GM18858 (cell line): ENCODE measurements around the gene UBQLN4.
"Not testable (repeated sequence)": the region's sequence is repeated elsewhere in the genome, so short reads cannot be mapped to it uniquely, and the experiment has no call there.

Experiments
- ATAC-seq: cut with Tn5 transposase; IDR thresholded peaks from one replicate; pipeline ENCODE4 v1.9.1; 2021; ENCODE audit not compliant: unreplicated experiment

The UBQLN4 gene

DNA sequence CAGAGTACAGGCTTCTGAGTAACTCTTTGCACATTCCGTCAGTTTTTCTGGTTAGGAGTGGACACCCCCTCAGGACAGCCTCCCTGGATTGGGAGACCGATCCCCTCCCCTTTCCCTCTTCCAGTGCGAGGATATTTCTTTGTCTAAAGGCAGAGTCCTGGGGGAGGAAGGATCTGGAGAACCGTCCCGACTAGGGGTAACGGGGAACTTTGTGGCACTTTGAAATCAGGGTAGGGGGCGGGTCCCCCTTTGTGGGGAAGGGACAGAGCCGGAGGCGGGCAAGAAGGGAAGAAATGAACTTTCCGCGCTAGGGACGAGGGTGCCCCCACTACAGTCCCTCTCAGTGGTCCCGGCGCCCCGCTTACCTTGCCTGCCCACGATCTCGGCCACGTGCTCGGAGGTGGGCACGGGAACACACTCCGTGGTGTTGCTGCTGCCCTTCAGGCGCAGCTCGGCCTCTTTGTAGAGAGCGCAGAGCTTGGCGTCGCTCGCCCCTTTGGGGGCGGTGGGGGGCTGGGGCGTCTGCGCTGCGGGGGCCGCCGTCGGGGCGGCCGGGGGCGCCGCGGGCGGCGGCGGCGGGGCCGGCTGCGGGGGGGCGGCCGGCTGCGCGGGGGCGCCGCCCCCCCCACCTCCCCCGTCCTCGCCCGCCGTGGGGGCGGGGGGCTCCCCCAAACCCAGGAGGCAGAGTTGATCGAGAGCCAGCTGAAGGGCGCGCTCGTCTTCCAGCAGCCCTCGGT lies 27.8 kb upstream of the UBQLN4 start:
- ATAC-seq = no peak

DNA sequence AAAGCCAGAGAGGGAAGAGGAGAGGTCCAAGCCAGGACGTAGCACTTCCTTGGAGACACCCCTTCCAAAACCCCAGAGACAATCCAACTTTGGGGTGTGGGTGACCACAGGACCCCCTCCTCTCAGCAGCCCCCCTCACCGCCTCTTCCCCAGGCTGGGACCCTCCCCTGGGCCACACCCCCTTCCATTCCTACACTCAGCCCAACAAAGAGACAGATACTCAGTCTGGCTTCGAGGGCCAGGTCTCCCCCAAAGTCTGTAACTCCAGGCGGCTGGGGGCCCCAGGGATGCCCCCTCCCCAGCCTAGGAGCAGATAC lies 27.2 kb upstream of the UBQLN4 start:
- no peak for ATAC-seq

DNA sequence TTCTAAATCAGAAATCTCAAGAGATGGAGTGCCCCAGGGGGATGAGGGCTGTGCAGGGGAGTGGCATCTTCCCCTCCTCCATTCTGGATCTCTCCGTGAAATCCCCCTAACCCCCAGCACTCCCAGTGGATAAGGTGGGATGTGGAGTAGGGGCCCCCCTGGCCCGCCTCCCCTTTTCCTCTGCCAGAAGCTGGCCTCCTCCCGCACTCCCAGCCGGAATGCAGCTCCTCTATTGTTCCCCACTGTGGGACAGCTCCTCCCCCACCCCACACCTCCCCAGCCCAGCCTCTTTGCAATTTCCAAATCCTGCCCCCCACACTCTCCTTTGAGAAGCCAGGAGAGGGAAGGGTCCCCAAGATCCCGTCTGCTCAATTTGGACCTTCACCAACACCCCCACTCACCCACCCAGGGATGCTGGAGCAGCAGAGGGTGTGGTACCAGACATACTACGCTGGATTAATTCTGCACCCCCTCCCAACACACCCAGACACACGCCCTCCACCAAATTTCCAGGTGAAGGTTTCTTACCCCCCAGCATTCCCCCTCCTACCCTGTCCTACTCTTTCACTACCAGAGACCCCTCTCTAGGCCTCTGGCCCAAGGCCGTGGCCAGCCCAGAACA lies 26.8 kb upstream of the UBQLN4 start:
- ATAC-seq = no peak

DNA sequence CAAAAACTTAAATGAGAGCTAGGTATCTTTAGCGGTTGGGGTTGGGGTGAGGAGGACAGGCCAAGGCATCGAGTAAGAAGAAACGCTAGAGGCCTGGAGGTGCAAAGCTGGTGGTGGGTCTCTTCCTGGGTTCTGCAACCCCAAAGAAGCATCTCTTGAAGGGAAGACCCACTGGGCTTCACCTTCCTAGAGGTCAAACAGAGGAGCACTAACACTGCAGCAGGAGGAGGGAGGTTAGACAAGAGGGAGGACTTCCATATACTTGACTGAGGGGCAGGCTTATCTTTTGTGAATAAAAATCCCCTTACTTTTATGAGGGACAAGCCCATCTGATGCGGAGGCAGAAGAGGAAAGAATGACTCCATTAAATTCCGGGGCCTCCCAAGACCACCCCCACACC lies 26.2 kb upstream of the UBQLN4 start:
- ATAC-seq = no peak

DNA sequence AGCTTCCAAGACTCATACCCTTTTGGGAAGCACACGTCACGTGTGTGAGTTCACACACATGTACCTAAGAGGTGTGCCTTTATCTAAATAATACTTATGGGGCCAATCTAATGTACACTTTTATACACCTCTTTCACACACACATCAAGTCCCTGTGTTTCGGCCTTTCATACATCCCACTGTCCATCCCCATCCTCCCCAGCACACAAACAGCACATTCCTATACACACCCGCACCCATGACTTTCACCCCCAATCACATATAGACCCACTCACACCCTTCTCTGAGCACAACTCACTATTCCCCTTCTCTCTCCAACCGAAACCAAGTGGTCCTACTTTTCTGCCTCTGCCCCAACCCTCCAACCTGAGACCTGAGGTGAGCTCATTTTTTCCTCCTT lies 25.1 kb upstream of the UBQLN4 start:
- no peak for ATAC-seq

DNA sequence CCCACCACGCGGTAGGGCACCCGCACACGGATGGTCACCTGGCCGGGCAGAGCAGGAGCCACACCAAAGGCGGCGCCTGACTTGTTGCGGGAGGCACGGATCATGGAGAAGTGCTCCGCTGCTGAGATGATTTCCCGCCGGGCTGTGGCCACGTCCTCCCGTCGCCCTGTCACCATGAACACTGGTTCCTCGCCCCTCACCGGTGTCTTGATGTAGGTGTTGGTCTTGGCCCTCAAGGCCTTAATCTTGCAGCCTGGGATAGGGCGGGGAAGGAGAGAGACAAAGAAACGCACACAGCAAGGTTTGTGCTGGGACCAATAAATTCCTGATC lies 23.8 kb upstream of the UBQLN4 start:
- no peak for ATAC-seq

DNA sequence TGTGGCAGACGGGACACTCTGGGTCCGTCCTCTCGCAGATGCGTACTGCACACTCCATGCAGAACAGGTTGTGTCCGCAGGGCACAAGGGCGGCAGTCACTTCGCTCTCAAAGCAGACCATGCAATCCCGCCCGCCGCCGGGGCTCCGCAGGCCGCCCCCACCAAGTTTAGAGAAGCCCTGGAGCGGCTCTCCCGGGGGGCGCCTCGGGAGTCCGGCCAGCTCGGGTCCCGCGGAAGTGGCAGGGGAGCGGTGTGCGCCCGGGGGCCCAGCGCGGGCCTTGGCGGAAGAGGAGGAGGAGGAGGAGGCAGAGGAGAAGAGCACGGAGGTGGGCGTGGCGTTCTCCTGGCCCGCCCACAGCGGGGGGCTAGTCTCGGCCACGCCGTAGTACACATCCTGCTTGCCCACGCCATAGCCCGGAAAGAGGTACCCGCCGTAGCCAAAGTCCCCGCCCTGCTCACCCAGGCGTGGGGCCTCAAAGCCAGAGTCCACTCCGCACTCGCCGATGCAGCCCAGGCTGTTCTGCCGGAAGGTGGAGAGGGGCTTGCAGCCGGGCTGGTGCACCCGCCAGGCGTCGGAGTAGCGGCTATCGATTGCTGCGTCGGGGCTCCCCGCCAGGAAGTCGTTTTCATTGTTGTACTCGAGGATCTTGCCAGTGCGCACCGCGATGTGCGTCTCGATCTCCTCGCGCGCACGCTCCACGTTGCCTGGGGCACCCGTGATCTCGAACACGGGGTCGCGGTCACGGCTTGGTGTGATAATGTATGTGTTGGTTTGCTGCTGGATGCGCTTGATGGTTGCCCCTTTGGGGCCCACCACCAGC lies 23.2 kb upstream of the UBQLN4 start:
- no peak for ATAC-seq

DNA sequence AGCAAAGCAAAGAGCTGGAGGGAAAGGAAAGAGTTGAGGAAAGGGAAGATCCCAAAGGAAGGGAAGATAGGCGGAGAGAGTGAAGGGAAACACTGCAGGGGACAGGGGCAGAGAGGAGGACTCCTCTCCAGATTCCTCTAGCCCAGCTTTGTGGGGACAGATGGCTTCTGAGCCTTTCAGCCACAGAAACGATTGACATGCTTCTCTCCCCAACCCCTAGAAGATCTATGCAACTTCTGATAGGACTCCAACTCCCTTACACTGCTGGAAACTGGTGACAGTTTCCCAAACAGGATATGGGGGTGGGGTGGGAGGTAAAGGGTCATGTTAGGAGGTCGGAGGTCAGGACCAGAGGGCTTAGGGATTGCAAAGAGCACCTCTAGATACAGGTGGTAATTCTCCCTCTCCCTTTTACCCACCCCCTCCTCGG lies 22.2 kb upstream of the UBQLN4 start:
- ATAC-seq = no peak

DNA sequence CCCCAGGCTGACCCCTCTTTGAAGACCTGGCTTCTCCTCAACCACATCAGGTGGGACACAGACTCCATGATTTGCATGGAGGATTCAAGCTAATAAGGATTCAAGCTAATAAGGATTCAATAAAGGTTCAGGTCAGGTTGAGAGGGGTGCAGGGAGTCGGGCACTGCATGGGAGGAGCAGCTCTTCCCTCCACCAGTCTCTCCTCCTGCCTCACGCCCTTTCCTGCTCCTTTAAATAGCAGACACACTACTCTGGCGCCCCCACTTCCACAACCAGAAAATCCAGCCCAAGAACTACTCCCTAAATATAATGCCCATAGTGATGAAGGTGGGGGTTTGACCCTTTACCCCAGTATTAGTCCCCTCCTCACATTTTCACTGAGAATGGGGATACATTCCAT lies 21.6 kb upstream of the UBQLN4 start:
- no peak for ATAC-seq

DNA sequence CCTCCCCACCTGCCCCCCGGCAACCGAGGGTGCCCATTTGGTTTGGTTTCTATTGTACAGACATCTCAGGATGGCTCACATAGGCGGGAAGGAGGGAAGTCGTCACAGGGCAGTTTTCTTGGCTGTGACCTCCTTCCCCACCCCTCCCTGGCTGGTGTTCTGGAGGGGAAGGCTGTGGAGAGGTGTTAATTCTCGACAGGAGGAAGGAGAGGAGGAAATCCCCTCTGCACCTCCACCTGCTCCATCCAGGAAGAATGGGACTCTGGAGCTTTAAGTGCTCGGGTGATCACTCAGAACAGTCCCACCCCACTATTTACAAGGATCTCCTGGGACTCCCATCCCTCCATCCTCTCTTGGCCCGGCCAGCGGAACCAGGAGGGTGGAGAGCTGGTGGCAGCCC lies 21.1 kb upstream of the UBQLN4 start:
- no peak for ATAC-seq

DNA sequence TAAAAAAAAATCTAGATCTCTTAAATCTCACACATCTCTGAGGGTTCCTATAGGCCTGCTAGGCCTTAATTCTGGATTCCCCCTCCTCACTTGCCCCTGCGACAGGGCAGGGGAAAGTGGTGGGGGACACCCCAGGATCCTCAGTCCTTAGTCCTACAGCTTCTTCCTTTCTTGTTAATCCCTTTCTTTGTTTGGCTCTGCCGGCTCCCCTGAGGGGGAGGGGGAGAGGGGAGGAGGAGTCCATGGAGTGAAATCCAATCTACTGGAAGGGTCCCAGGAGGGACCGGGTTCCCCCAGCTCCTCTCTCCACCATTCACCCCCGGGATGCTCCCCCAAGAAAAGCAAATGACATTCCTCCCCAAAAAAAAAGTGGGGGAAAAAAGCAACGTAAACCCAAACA lies 20.1 kb upstream of the UBQLN4 start:
- no peak for ATAC-seq

DNA sequence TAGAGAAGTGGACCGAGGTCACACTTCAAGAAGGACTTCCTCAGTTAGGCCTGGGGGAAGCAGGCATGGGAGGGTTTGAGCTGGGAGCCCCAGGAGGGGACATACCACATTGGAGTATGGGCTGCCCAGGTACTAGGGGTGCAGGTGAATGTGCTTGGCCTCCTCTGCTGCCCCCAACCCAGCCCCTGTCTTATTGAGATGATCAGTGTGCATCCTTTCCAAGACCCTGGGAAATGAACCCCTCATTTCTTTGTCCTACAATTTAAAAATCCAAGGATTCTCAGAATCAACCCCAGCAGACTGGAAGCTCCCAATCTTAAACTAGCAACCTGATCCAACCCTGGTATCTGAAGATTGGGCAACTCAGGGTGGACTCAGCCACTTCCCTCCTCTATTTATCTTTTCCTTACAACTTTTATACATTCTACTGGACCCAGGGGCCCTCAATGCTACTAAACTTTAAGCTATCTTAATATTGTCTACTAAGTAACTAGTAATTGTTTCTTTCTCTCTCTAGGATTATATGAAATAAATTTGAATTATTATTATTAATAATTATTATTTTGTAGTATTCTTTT lies 19.6 kb upstream of the UBQLN4 start:
- no peak for ATAC-seq

DNA sequence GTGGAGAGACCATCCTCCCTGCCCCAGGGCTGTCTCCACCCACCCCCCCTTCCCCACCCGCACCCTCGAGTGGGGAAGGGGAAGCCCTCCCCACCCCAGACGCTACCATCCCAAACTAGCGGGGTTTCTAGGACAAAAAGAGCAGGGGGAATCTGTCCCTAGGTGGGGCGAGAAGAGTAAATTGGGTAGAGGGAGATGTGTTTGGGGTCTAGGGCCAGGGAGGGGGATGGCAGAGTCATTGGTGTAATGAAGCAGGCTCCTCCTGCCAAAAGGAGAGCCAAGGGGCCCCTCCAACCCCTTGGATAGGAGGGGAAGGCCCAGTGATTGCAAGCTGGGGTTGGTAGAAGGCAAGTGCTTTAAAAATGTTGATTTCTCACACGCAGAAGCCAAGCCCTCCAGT lies 18.7 kb upstream of the UBQLN4 start:
- ATAC-seq = no peak

DNA sequence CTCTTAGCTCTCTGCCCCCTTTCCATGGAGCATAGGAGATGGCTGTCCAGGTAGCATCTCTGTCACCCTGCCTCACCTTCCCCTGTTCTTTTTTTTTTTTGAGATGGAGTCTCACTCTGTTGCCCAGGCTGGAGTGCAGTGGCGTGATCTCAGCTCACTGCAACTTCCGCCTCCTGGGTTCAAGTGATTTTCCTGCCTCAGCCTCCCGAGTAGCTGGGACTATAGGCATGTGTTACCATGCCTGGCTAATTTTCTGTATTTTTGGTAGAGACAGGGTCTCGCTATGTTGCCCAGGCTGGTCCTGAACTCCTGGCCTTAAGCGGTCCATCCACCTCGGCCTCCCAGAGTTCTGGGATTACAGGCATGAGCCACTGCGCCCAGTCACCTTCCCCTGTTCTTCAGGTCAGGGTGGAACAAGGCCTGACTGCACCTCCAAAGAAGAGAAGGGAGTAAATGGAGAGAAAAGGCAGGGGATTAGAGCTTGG lies 17.8 kb upstream of the UBQLN4 start:
- ATAC-seq = not testable (repeated sequence)

DNA sequence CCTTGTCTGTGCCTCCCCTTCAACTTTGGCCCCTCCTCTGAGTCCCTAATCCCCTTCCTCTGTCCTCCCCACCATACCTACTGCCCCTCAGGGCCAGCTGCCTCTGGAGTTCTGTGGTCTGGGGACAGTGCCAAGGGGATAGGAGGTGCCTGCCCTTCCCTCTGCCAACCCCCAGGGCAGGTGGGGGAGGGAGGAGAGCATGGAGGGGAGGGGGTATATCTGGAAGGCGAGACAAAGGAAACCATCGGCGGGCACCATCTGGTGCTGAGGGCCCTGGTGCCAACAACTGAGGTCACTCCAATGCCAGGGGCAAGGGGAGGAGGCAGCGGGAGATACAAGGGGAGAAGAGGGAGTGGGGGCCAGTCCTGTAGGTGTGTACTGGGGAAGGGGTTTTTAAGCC lies 16.9 kb upstream of the UBQLN4 start:
- no peak for ATAC-seq

DNA sequence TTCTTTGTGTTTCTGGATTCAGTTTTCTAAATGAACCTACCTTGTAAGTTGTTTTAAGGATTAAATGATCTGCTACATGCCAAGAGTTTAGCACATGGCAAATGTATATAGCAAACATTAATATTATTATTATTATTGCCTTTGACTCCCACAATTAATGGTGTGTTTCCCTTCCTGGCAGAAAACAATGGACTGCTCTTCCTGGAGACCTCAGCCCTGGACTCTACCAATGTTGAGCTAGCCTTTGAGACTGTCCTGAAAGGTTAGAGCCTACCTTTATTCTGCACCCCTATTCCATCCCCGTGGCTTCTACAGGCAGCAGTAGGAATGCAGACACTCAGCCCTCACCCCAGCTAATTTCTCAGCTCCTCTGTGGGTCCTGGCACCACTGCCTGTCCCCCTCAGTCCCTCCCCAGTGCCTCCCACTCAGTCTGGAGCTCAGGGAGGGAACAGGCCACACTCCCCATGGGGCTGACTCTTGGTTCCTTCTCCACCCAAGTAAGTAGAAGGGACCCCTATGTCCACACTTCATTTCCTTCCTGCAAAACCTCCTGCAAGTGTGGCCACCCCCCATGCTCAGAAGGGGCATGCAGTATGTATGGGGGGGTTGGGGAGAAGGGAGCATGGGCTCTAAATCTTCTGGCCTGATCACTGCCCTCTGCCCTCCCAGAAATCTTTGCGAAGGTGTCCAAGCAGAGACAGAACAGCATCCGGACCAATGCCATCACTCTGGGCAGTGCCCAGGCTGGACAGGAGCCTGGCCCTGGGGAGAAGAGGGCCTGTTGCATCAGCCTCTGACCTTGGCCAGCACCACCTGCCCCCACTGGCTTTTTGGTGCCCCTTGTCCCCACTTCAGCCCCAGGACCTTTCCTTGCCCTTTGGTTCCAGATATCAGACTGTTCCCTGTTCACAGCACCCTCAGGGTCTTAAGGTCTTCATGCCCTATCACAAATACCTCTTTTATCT lies 16.2 kb upstream of the UBQLN4 start:
- no peak for ATAC-seq

DNA sequence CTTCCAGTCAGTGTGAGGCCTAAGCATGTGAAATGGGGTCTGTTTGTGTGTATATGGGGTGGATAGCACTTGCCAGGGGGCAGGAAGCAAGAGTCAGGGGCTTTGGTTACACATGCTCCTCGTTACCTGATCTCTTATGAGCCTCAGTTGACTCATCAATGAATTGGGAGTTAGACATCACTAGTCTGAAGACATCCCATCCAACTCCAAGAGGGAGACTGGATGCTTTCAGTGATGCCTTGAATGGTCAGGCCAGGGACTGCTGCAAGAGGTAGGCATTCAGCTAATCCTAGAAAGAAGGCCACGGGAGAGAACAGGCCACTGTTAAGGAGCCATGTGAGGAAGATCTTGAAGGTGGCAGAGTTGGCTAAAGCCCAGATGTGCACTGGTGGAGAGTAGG lies 13.7 kb upstream of the UBQLN4 start:
- no peak for ATAC-seq

DNA sequence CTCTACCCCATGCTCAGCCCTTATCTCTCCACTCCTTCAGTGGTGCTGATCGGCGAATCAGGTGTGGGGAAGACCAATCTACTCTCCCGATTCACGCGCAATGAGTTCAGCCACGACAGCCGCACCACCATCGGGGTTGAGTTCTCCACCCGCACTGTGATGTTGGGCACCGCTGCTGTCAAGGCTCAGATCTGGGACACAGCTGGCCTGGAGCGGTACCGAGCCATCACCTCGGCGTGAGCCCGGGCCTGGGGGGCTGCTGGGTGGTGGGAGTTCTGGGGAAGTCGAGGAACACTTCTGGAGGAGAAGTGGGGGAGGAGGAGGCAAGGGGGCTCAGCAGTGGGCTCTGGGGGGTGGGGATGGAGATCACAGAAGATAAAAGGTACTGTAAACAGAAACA lies 12.3 kb upstream of the UBQLN4 start:
- no peak for ATAC-seq

DNA sequence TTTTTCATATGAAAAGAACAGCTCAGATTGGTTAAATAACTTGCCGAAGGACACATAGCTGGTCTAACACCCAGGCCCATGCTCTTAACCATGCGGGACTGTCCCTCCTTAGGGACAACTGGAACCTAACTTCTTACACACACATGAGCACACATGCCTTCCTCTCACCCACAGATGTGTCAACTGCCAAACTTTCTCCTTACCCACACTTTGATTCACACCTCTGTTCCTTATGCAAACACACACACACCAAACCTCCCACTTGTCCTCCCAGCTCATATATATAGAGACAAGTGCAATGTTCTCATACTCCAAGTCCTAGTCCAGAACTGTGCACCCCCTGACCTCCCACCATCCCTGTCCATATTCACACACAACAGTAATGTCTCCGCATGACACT lies 11.6 kb upstream of the UBQLN4 start:
- no peak for ATAC-seq

DNA sequence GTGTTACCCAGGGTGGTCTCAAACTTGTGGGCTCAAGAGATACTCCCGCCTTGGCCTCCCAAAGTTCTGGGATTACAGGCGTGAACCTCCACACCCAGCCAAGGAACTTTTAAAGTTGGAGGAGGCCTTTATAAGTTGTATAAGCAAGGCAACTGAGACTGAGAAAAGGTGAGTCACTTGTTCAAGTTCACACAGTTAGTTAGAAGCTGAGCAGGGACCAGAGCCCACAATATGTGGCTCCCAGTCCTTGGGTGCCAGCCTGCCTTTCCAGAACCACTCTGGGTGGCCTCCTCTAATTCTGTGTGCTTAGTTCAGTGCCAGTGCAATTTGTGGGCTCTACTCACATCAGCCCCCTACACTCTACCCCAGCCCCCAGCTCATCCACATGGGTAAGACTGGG lies 11.0 kb upstream of the UBQLN4 start:
- no peak for ATAC-seq

DNA sequence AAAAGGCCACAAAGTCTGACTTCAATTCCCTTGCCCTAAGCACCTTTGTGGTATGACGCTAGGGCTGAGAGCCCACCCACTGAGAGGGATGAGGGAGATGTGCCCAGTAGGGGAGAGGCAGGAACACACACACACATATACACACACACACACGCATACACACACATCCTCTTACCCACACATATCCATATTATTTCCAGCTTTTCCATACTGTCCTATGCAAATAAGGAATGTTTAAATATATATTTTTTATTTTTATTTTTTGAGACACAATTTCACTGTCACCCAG lies 10.3 kb upstream of the UBQLN4 start:
- no peak for ATAC-seq
